GM23338 (cell line): ENCODE measurements around the gene TAOK3.

ENCODE experiments used
- NANOG ChIP-seq: IDR thresholded peaks from 2 replicates; pipeline ENCODE4 v1.6.1; 2016; ENCODE audit warnings: antibody characterized with exemption, borderline replicate concordance
- POLR2AphosphoS5 ChIP-seq: IDR thresholded peaks from 2 replicates; pipeline ENCODE4 v1.6.1; 2016; ENCODE audit warnings: antibody characterized with exemption, low read depth
- TF ChIP-seq, protein P1 (sequence below), 2 experiments: fragments of 200-600 bp in 1 of 2; sonication (generic) in 1 of 2; conservative IDR thresholded peaks; 2 replicates each; pipeline versions ENCODE4 v1.5.1 to v1.6.1; 2016 to 2017; ENCODE audit warnings: antibody characterized with exemption in 2 of 2, low read depth in 2 of 2, mild to moderate bottlenecking in 2 of 2, moderate library complexity in 1 of 2

DNA sequence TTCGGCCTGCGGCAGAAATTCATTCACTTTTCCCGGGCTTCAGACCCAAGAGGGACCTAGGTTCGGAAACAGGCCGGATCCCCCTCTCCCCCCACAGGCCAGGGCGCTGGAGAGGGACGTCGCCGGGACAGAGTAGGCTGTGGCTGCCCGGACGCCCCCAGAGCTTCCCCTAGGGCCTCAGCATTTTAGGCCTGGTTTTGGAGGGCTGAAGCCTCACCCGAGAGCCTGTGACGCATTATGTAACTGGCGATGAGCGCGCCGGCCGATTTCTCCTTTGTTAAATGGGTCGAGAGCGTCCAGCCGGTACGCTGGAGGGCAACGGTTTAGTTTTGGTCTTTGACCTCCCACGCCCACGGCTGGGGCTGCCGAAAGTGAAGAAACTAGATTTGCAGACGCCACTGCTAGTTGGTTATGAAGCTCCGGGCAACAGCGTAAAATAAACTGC, 236.1 kb downstream of the TAOK3 start:
- TF ChIP-seq, protein P1, sequence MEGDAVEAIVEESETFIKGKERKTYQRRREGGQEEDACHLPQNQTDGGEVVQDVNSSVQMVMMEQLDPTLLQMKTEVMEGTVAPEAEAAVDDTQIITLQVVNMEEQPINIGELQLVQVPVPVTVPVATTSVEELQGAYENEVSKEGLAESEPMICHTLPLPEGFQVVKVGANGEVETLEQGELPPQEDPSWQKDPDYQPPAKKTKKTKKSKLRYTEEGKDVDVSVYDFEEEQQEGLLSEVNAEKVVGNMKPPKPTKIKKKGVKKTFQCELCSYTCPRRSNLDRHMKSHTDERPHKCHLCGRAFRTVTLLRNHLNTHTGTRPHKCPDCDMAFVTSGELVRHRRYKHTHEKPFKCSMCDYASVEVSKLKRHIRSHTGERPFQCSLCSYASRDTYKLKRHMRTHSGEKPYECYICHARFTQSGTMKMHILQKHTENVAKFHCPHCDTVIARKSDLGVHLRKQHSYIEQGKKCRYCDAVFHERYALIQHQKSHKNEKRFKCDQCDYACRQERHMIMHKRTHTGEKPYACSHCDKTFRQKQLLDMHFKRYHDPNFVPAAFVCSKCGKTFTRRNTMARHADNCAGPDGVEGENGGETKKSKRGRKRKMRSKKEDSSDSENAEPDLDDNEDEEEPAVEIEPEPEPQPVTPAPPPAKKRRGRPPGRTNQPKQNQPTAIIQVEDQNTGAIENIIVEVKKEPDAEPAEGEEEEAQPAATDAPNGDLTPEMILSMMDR (conservative IDR thresholded peaks at IDR 0.05; ENCODE audit: low read depth in 2 of 2), result no peak
- TF ChIP-seq POLR2AphosphoS5 (no peak), NANOG (no peak)
